Measurements from ENCODE around the gene RNF38.
A peak's percentile ranks its signal among the peaks of the same experiment; 100 is the strongest.
"Not testable (repeated sequence)": the region's sequence is repeated elsewhere in the genome, so short reads cannot be mapped to it uniquely, and the experiment has no call there.

The RNF38 gene

GRCh38 chr9:36407122-36407723, 7.2 kb upstream of the RNF38 start:
- DNase-seq (ENCODE audit: low read depth in 2 of 2, low spot score in 1 of 2): peak in 1 of 2 donors; percentile 29

- DNase-seq (ENCODE audit: low read depth in 2 of 2, low spot score in 1 of 2): no peak
These were observed 2.5 kb upstream of the RNF38 start for GRCh38 chr9:36402536-36402935.

- DNase-seq (ENCODE audit: low read depth in 2 of 2, low spot score in 1 of 2): no peak
These were observed 1.9 kb upstream of the RNF38 start for GRCh38 chr9:36401897-36402480.

- peak; percentile 48 to 55 for DNase-seq (ENCODE audit: low read depth in 2 of 2, low spot score in 1 of 2)
These were observed 1.2 kb upstream of the RNF38 start for GRCh38 chr9:36401164-36401740.

- DNase-seq (ENCODE audit: low read depth in 2 of 2, low spot score in 1 of 2): peak; percentile 78 to 80
These were observed 479 bp upstream of the RNF38 start for GRCh38 chr9:36400332-36401163.

- no peak for DNase-seq (ENCODE audit: low read depth in 2 of 2, low spot score in 1 of 2)
These were observed 1.3 kb downstream of the RNF38 start for GRCh38 chr9:36398745-36399144.

GRCh38 chr9:36396985-36397384, 3.1 kb downstream of the RNF38 start:
- no peak for DNase-seq (ENCODE audit: low read depth in 2 of 2, low spot score in 1 of 2)

- DNase-seq (ENCODE audit: low read depth in 2 of 2, low spot score in 1 of 2): no peak
These were observed 7.6 kb downstream of the RNF38 start for GRCh38 chr9:36392489-36392888.

GRCh38 chr9:36389590-36389989, 10.5 kb downstream of the RNF38 start:
- DNase-seq (ENCODE audit: low read depth in 2 of 2, low spot score in 1 of 2): no peak

- DNase-seq (ENCODE audit: low read depth in 2 of 2, low spot score in 1 of 2): not testable (repeated sequence)
These were observed 13.6 kb downstream of the RNF38 start for GRCh38 chr9:36386396-36386965.

- DNase-seq (ENCODE audit: low read depth in 2 of 2, low spot score in 1 of 2): no peak
These were observed 17.6 kb downstream of the RNF38 start for GRCh38 chr9:36382484-36382883.

GRCh38 chr9:36364577-36364976, 35.5 kb downstream of the RNF38 start:
- DNase-seq (ENCODE audit: low read depth in 2 of 2, low spot score in 1 of 2): no peak

- no peak for DNase-seq (ENCODE audit: low read depth in 2 of 2, low spot score in 1 of 2)
These were observed 36.6 kb downstream of the RNF38 start for GRCh38 chr9:36363448-36363847.

GRCh38 chr9:36358486-36358885, 41.6 kb downstream of the RNF38 start:
- DNase-seq (ENCODE audit: low read depth in 2 of 2, low spot score in 1 of 2): no peak

- DNase-seq (ENCODE audit: low read depth in 2 of 2, low spot score in 1 of 2): no peak
These were observed 42.4 kb downstream of the RNF38 start for GRCh38 chr9:36357639-36358038.

GRCh38 chr9:36346569-36346968, 53.5 kb downstream of the RNF38 start:
- no peak for DNase-seq (ENCODE audit: low read depth in 2 of 2, low spot score in 1 of 2)

- no peak for DNase-seq (ENCODE audit: low read depth in 2 of 2, low spot score in 1 of 2)
These were observed 54.8 kb downstream of the RNF38 start for GRCh38 chr9:36345103-36345846.

GRCh38 chr9:36341936-36342577, 58.0 kb downstream of the RNF38 start:
- no peak for DNase-seq (ENCODE audit: low read depth in 2 of 2, low spot score in 1 of 2)

- no peak for DNase-seq (ENCODE audit: low read depth in 2 of 2, low spot score in 1 of 2)
These were observed 62.2 kb downstream of the RNF38 start for GRCh38 chr9:36337865-36338264.

GRCh38 chr9:36337002-36337401, 63.1 kb downstream of the RNF38 start:
- DNase-seq (ENCODE audit: low read depth in 2 of 2, low spot score in 1 of 2): no peak

Data from stimulated activated CD8-positive, alpha-beta memory T cell treated with anti-CD3 and anti-CD28 coated beads, Interleukin-4, amount 100 ng/mL, for 4 hours (primary cell).